A549 (cell line): ENCODE measurements around the gene PGPEP1. TPM values are rescaled to one million over a fixed set of nuclear protein-coding genes. Genes with fewer than 3 reads are reported as not detected.
A peak's percentile ranks its signal among the peaks of the same experiment; 100 is the strongest.

Experiments
- ATAC-seq, 2 experiments: fragments of 200-7000 bp in 1 of 2; fragments of >200 bp in 1 of 2; cut with Nextera tagmentation in 1 of 2; cut with Tn5 transposase in 1 of 2; 3 replicates each; pipeline versions ENCODE4 v1.8.0 to v1.9.1; 2018 to 2020; ENCODE audit warnings: mild to moderate bottlenecking in 1 of 2, moderate library complexity in 1 of 2
- CTCF ChIA-PET: fragments of 300-600 bp; sonication (Branson Sonifier 250); formaldehyde crosslinking; extraction: SDS; loops from one replicate; lab custom pipeline; 2021; ENCODE audit warnings: antibody characterized with exemption, inconsistent platforms; lab: Yijun Ruan, JAX
- POLR2A ChIA-PET: fragments of 350-600 bp; formaldehyde crosslinking; extraction: SDS; loops from one replicate; lab custom pipeline; 2021; ENCODE audit warnings: antibody characterized with exemption, inconsistent platforms; lab: Yijun Ruan, JAX
- DNase-seq, 2 experiments: peaks; one replicate each; pipeline versions ENCODE4 v3.0.0 to v3.0.0-alpha.2; 2011 to 2016; ENCODE audit warnings: low read depth in 1 of 2, low spot score in 1 of 2
- FAIRE-seq: peaks from 2 replicates; lab custom pipeline; 2011; peaks lifted over from hg19 to GRCh38; lab: Jason Lieb, UNC
- H3K27ac ChIP-seq, 2 experiments: fragments of >200 bp; sonication (Bioruptor Twin); formaldehyde crosslinking; 3 replicates each; pipeline ENCODE4 v1.5.1; 2016 to 2017
- H3K4me1 ChIP-seq: fragments of >200 bp; sonication (Bioruptor Twin); formaldehyde crosslinking; 3 replicates; pipeline ENCODE4 v1.6.1; 2016
- H3K4me2 ChIP-seq: fragments of >200 bp; sonication (Bioruptor Twin); formaldehyde crosslinking; 3 replicates; pipeline ENCODE4 v1.6.1; 2016
- H3K4me3 ChIP-seq: fragments of >200 bp; sonication (Bioruptor Twin); formaldehyde crosslinking; 3 replicates; pipeline ENCODE4 v1.5.1; 2016
- H3K9me3 ChIP-seq: fragments of >200 bp; sonication (Bioruptor Twin); formaldehyde crosslinking; 3 replicates; pipeline ENCODE4 v1.6.1; 2016
- CEBPB ChIP-seq, 2 experiments: fragments of >200 bp in 1 of 2; sonication (Bioruptor Twin) in 1 of 2; formaldehyde crosslinking in 1 of 2; IDR thresholded peaks; 2 replicates each; pipeline ENCODE4 v1.6.1; 2012 to 2016
- CHD4 ChIP-seq: fragments of 200-600 bp; sonication (generic); IDR thresholded peaks from 2 replicates; pipeline ENCODE4 v1.6.1; 2016; ENCODE audit warnings: antibody characterized with exemption, mild to moderate bottlenecking, borderline replicate concordance
- EP300 ChIP-seq, 2 experiments: fragments of >200 bp; sonication (Bioruptor Twin); formaldehyde crosslinking; IDR thresholded peaks; 2 replicates in 1 of 2; 3 replicates in 1 of 2; pipeline ENCODE4 v1.6.1; 2016 to 2017
- ESRRA ChIP-seq: fragments of 150-350 bp; IDR thresholded peaks from 2 replicates; pipeline ENCODE4 v1.6.1; 2014; ENCODE audit warnings: mild to moderate bottlenecking, low read length, borderline replicate concordance
- FOSL2 ChIP-seq, 2 experiments: fragments of 450-650 bp in 1 of 2; fragments of >200 bp in 1 of 2; sonication (Bioruptor Twin) in 1 of 2; formaldehyde crosslinking; IDR thresholded peaks; 2 replicates each; pipeline versions ENCODE4 v1.5.0 to v1.6.1; 2016 to 2020; ENCODE audit warnings: mild to moderate bottlenecking in 1 of 2, moderate library complexity in 1 of 2
- HEYL ChIP-seq: fragments of 250-450 bp; sonication (Bioruptor Pico); IDR thresholded peaks from 2 replicates; pipeline ENCODE4 v1.8.0; 2021; ENCODE audit warnings: mild to moderate bottlenecking, moderate library complexity
- KDM1A ChIP-seq: fragments of 200-600 bp; sonication (generic); IDR thresholded peaks from 2 replicates; pipeline ENCODE4 v1.6.1; 2016; ENCODE audit warnings: low read depth, mild to moderate bottlenecking
- MAFK ChIP-seq: fragments of 450-650 bp; IDR thresholded peaks from 2 replicates; pipeline ENCODE4 v1.6.1; 2014; ENCODE audit not compliant: partially characterized antibody
- MAZ ChIP-seq: fragments of 150-350 bp; IDR thresholded peaks from 2 replicates; pipeline ENCODE4 v1.6.1; 2014; ENCODE audit warnings: antibody characterized with exemption, low read depth, low read length, borderline replicate concordance
- MYC ChIP-seq: IDR thresholded peaks from 2 replicates; pipeline ENCODE4 v1.6.1; 2012; ENCODE audit warnings: mild to moderate bottlenecking, inconsistent platforms, low read length, improper control_type of control experiment, borderline replicate concordance
- NR3C1 ChIP-seq: fragments of >200 bp; sonication (Bioruptor Twin); formaldehyde crosslinking; IDR thresholded peaks from 3 replicates; pipeline ENCODE4 v1.6.1; 2017
- POLR2A ChIP-seq: IDR thresholded peaks from 2 replicates; pipeline ENCODE4 v1.6.1; 2012; ENCODE audit warnings: mild to moderate bottlenecking, low read length
- POLR2AphosphoS2 ChIP-seq: conservative IDR thresholded peaks from 2 replicates; pipeline ENCODE4 v1.6.1; 2012; ENCODE audit warnings: low read length, improper control_type of control experiment, inconsistent platforms
- RCOR1 ChIP-seq: fragments of 150-350 bp; IDR thresholded peaks from 2 replicates; pipeline ENCODE4 v1.6.1; 2014; ENCODE audit warnings: antibody characterized with exemption, low read length, low read depth
- SMC3 ChIP-seq: fragments of >200 bp; sonication (Bioruptor Twin); formaldehyde crosslinking; IDR thresholded peaks from 3 replicates; pipeline ENCODE4 v1.6.1; 2018; ENCODE audit warnings: inconsistent platforms
- SREBF2 ChIP-seq: fragments of 450-650 bp; IDR thresholded peaks from 2 replicates; pipeline ENCODE4 v1.6.1; 2014; ENCODE audit warnings: mild to moderate bottlenecking, moderate library complexity
- TFCP2L1 ChIP-seq: fragments of 250-450 bp; sonication (Bioruptor Pico); IDR thresholded peaks from 2 replicates; pipeline ENCODE4 v1.5.0; 2021; ENCODE audit warnings: mild to moderate bottlenecking
- ZFP36 ChIP-seq: fragments of 450-650 bp; IDR thresholded peaks from 2 replicates; pipeline ENCODE4 v1.6.1; 2014; ENCODE audit warnings: borderline replicate concordance; ENCODE audit not compliant: partially characterized antibody
- ZSCAN20 ChIP-seq: fragments of 250-450 bp; sonication (Bioruptor Pico); IDR thresholded peaks from 2 replicates; pipeline ENCODE4 v1.8.0; 2022; ENCODE audit warnings: mild to moderate bottlenecking, moderate library complexity
- WGBS: methylation state at CpG from one replicate; pipeline ENCODE4 v1.1.6; 2017; ENCODE audit errors: missing lambda C conversion rate; 5-methylcytosine and 5-hydroxymethylcytosine counted together
- polyA plus RNA-seq, 4 experiments: library from polyadenylated mRNA; depleted of rRNA in 3 of 4; stranded (reverse); fragments of >200 nt; fragmentation: RNase III in 1 of 4; extraction: RNeasy Plus Mini Kit Qiagen cat#74134 plus additional on column Dnase treatment in 1 of 4; gene quantifications; 2 replicates in 3 of 4; 3 replicates in 1 of 4; pipeline ENCODE4 v1.2.3, GENCODE V29; 2011 to 2017
- TF ChIP-seq, protein P1 (sequence below): fragments of 250-450 bp; sonication (Bioruptor Pico); IDR thresholded peaks from 2 replicates; pipeline ENCODE4 v1.5.0; 2020; ENCODE audit warnings: low read depth, mild to moderate bottlenecking, moderate library complexity
- TF ChIP-seq, protein P2 (sequence below): IDR thresholded peaks from 2 replicates; pipeline ENCODE4 v1.6.1; 2012; ENCODE audit warnings: low read depth, borderline replicate concordance
- TF ChIP-seq, protein P3 (sequence below): fragments of 150-350 bp; IDR thresholded peaks from 2 replicates; pipeline ENCODE4 v1.6.1; 2014; ENCODE audit warnings: low read depth, mild to moderate bottlenecking, low read length
- TF ChIP-seq, protein P4 (sequence below): fragments of 450-650 bp; IDR thresholded peaks from 2 replicates; pipeline ENCODE4 v1.6.1; 2014; ENCODE audit warnings: antibody characterized with exemption
- TF ChIP-seq, protein P5 (sequence below): IDR thresholded peaks from 2 replicates; pipeline ENCODE4 v1.6.1; 2012
- TF ChIP-seq, protein P6 (sequence below): fragments of >200 bp; sonication (Bioruptor Twin); formaldehyde crosslinking; IDR thresholded peaks from 3 replicates; pipeline ENCODE4 v1.6.1; 2016
- TF ChIP-seq, protein P7 (sequence below): IDR thresholded peaks from 2 replicates; pipeline ENCODE4 v1.6.1; 2012
- TF ChIP-seq, protein P8 (sequence below): fragments of >200 bp; sonication (Bioruptor Twin); formaldehyde crosslinking; IDR thresholded peaks from 2 replicates; pipeline ENCODE4 v1.6.1; 2016

Gene PGPEP1
- polyA plus RNA-seq, 2 of the 4 experiments (the other 2 are of a cell fraction) = 5.3 to 7.1 TPM

DNA sequence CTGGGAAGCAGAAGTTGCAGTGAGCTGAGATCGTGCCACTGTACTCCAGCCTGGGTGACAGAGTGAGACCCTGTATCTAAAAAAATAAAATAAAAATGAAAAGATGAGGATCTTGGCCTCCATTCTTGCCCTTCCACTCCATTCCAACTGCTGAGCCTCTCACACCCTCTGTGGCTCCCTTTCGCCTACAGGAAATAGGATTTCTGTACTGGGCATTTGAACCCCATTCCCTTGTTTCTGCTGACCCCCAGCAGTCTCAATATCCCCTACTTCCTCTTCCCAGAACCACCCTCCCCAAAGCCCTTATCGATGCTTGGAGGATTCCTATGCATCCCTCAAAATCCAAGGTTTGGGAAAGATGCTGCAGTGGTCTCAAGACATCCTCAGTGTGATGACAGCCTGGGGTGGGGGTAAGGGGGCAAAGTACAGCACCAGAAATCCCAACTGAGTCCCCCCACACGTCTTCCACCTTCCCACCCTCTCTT lies 33.1 kb downstream of the PGPEP1 start:
- no peak overlapping the region for H3K4me3 ChIP-seq
- POLR2A ChIA-PET = interaction anchor here (1.2 to 1.8 kb wide), 2 partner anchors 9 to 13 kb away, joined by 3 to 16 read pairs; partner anchors contain the start of gene GDF15
- no peak for FAIRE-seq

DNA sequence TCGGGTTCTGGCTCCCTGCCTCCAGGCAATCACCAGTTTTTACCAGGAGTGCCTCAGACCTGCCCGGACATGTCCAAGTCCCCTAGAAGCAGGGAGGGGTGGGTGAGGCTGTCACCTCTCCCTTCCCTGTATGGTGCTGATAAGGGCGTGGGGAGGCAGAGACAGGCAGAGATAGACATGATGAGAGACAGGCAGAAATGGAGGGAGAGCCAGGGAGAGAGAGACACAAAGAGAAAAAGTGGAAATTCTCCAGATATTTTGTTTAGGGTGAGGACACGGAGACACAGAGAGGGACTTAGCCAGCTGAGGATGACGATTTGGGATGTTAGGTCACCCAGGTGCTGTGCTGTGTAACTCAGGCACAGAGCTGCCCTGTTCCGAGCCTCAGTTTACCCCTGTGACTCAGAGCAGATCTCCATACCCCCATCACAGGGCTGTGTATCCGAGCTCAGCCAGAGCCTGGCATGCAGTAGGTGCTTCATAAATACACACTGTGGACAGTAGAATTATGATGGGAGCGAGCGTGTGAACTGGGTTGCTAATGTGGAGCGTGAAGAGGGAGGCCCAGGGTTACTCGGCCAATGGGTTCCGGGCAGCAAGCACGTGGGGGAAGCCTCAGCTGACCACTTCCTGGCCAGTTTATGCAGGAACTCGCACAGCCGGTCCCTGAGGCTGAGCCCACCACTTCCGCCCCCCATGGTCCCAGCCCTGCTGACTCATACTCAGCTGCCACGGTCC lies 33.7 kb downstream of the PGPEP1 start:
- POLR2A ChIA-PET = interaction anchor here (0.7 to 1.8 kb wide), 5 partner anchors 9 to 92 kb away, joined by 3 to 16 read pairs (median 4); partner anchors contain the start of genes GDF15 and JUND
- ATAC-seq (peak; percentile 87 to 92), DNase-seq (peak; percentile 74 to 94), FAIRE-seq (no peak)
- WGBS = 17% methylated on average over 9 of the region's 17 CpGs
- Histone ChIP-seq H3K4me2 (peak overlapping the region; percentile 65), H3K4me1 (peaks cover 62% of the 10 kb centered on the region), H3K4me3 (0 out of 3 replicates have a peak overlapping the region, but pooled peaks have one; percentile 12), H3K9me3 (no peaks in the 10 kb centered on the region), H3K27ac (peak overlapping the region; percentile 99 to 100)
- CTCF ChIA-PET = interaction anchor here (2.1 kb wide), 1 partner anchor 14 kb away, joined by 7 read pairs; no protein-coding TSS in a partner anchor
- TF ChIP-seq RCOR1 = no peak
- TF ChIP-seq, protein P1, sequence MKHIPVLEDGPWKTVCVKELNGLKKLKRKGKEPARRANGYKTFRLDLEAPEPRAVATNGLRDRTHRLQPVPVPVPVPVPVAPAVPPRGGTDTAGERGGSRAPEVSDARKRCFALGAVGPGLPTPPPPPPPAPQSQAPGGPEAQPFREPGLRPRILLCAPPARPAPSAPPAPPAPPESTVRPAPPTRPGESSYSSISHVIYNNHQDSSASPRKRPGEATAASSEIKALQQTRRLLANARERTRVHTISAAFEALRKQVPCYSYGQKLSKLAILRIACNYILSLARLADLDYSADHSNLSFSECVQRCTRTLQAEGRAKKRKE (CRISPR knock-in tag) = peak; percentile 96
- peak; percentile 48; the same call in 1 of the 2 replicates for TF ChIP-seq MYC
- no peak for TF ChIP-seq CEBPB (IDR thresholded peaks at IDR 0.05)
- TF ChIP-seq SMC3 = no peak; the same call in 2 of the 3 replicates
- TF ChIP-seq, protein P2, sequence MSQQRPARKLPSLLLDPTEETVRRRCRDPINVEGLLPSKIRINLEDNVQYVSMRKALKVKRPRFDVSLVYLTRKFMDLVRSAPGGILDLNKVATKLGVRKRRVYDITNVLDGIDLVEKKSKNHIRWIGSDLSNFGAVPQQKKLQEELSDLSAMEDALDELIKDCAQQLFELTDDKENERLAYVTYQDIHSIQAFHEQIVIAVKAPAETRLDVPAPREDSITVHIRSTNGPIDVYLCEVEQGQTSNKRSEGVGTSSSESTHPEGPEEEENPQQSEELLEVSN = peak; percentile 81
- TF ChIP-seq, protein P3, sequence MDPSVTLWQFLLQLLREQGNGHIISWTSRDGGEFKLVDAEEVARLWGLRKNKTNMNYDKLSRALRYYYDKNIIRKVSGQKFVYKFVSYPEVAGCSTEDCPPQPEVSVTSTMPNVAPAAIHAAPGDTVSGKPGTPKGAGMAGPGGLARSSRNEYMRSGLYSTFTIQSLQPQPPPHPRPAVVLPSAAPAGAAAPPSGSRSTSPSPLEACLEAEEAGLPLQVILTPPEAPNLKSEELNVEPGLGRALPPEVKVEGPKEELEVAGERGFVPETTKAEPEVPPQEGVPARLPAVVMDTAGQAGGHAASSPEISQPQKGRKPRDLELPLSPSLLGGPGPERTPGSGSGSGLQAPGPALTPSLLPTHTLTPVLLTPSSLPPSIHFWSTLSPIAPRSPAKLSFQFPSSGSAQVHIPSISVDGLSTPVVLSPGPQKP = no peak
- TF ChIP-seq MAFK = peak; percentile 2
- TF ChIP-seq POLR2AphosphoS2 = no peak
- no peak for TF ChIP-seq NR3C1
- no peak for TF ChIP-seq ESRRA
- TF ChIP-seq, protein P4, sequence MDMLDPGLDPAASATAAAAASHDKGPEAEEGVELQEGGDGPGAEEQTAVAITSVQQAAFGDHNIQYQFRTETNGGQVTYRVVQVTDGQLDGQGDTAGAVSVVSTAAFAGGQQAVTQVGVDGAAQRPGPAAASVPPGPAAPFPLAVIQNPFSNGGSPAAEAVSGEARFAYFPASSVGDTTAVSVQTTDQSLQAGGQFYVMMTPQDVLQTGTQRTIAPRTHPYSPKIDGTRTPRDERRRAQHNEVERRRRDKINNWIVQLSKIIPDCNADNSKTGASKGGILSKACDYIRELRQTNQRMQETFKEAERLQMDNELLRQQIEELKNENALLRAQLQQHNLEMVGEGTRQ = peak; percentile 95
- TF ChIP-seq, protein P5, sequence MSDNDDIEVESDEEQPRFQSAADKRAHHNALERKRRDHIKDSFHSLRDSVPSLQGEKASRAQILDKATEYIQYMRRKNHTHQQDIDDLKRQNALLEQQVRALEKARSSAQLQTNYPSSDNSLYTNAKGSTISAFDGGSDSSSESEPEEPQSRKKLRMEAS = peak; percentile 97
- TF ChIP-seq, protein P6, sequence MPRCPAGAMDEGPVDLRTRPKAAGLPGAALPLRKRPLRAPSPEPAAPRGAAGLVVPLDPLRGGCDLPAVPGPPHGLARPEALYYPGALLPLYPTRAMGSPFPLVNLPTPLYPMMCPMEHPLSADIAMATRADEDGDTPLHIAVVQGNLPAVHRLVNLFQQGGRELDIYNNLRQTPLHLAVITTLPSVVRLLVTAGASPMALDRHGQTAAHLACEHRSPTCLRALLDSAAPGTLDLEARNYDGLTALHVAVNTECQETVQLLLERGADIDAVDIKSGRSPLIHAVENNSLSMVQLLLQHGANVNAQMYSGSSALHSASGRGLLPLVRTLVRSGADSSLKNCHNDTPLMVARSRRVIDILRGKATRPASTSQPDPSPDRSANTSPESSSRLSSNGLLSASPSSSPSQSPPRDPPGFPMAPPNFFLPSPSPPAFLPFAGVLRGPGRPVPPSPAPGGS = no peak
- no peak for TF ChIP-seq SREBF2
- no peak for TF ChIP-seq MAZ
- TF ChIP-seq EP300 (IDR thresholded peaks at IDR 0.05) = peak; percentile 79 to 95; a peak in 3 of 5 replicates
- TF ChIP-seq, protein P7, sequence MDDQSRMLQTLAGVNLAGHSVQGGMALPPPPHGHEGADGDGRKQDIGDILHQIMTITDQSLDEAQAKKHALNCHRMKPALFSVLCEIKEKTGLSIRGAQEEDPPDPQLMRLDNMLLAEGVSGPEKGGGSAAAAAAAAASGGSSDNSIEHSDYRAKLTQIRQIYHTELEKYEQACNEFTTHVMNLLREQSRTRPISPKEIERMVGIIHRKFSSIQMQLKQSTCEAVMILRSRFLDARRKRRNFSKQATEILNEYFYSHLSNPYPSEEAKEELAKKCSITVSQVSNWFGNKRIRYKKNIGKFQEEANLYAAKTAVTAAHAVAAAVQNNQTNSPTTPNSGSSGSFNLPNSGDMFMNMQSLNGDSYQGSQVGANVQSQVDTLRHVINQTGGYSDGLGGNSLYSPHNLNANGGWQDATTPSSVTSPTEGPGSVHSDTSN = no peak
- TF ChIP-seq HEYL (CRISPR knock-in tag) = peak; percentile 98
- TF ChIP-seq FOSL2 (IDR thresholded peaks at IDR 0.05) = 0 out of 2 replicates have a peak, but pooled peaks have one; percentile 37
- TF ChIP-seq FOSL2 (CRISPR knock-in tag; IDR thresholded peaks at IDR 0.05) = peak; percentile 81
- no peak for TF ChIP-seq CHD4
- TF ChIP-seq KDM1A = no peak
- TF ChIP-seq, protein P8, sequence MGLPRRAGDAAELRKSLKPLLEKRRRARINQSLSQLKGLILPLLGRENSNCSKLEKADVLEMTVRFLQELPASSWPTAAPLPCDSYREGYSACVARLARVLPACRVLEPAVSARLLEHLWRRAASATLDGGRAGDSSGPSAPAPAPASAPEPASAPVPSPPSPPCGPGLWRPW = no peak
- no peak for TF ChIP-seq POLR2A
- TF ChIP-seq TFCP2L1 (CRISPR knock-in tag) = peak; percentile 90

More for the DNA sequence above, 33.1 kb downstream of the PGPEP1 start:
- CTCF ChIA-PET = interaction anchor here (2.1 kb wide), 1 partner anchor 15 kb away, joined by 7 read pairs; no protein-coding TSS in a partner anchor
- H3K4me1 ChIP-seq = peaks cover 62% of the 10 kb centered on the region
- TF ChIP-seq ZFP36 = peak; percentile 26
- TF ChIP-seq, protein P3 = no peak
- TF ChIP-seq ZSCAN20 (CRISPR knock-in tag) = no peak
- H3K9me3 ChIP-seq = no peaks in the 10 kb centered on the region
- peak overlapping the region; percentile 65 for H3K4me2 ChIP-seq
- ATAC-seq (no peak), DNase-seq (no peak)
- H3K27ac ChIP-seq = peak overlapping the region; percentile 99 to 100
- 65% methylated on average over 4 of the region's 4 CpGs for WGBS
